Measurements from ENCODE around the gene STUB1.

DNA sequence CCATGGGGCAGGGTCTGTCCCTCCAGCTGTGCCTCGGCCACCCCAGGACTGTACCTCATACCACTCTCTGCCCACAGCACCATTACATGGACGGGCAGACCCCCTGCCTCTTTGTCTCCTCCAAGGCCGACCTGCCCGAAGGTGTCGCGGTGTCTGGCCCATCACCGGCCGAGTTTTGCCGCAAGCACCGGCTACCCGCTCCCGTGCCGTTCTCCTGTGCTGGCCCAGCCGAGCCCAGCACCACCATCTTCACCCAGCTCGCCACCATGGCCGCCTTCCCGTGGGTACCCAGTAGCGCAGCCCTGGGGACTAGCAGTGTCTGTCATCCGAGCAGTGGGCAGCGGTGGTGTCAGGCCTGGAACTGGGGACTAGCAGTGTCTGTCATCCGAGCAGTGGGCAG, 7.4 kb upstream of the STUB1 start:
- TF ChIP-seq CTCF (IDR thresholded peaks at IDR 0.05 in 2 of 3, conservative IDR thresholded peaks at IDR 0.05 in 1 of 3; ENCODE audit: control insufficient read depth in 2 of 3, extremely low read depth in 1 of 3, insufficient read depth in 1 of 3, low read depth in 3 of 3, low read length in 3 of 3) (no peak), MEF2A (IDR thresholded peaks at IDR 0.05; ENCODE audit: insufficient read depth, low read depth, low read length) (no peak), ETV6 (conservative IDR thresholded peaks at IDR 0.05 in 1 of 2, IDR thresholded peaks at IDR 0.05 in 1 of 2; ENCODE audit: borderline replicate concordance in 1 of 2, low read depth in 1 of 2) (no peak), YBX1 (IDR thresholded peaks at IDR 0.05) (no peak), NBN (IDR thresholded peaks at IDR 0.05) (no peak)
